ENCODE measurements around the gene WNK2.
A peak's percentile ranks its signal among the peaks of the same experiment; 100 is the strongest.

DNA sequence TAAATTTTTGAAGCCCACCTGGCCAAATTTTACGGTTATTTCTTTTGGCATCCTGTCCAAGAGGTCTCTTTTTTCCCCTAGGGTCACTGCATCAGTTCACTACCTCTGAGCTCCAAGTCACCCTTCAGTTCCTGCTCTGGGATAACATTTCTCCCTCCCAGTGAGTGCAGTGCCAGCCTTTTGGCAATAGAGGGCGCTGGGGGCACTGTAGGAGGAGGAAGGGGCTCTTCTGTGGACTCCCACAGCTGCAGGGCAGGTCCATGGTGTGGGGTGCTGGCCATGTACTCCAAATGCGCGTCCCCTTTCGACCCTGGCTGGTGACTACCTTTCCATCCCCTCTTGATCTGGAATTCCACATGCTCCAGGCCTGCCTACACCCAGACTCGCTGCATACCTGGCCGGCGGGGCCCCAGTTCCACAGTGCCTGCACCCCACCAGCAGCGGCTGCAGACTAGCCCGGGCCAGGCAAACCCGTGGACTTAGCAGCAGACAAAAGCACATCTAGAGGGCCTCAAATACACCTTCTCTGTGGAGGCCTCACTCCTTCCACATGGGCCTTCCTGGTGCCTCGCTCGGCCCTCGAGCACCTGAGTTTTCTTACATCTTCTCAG is 29.5 kb upstream of the WNK2 start:
- TF ChIP-seq, protein P1, sequence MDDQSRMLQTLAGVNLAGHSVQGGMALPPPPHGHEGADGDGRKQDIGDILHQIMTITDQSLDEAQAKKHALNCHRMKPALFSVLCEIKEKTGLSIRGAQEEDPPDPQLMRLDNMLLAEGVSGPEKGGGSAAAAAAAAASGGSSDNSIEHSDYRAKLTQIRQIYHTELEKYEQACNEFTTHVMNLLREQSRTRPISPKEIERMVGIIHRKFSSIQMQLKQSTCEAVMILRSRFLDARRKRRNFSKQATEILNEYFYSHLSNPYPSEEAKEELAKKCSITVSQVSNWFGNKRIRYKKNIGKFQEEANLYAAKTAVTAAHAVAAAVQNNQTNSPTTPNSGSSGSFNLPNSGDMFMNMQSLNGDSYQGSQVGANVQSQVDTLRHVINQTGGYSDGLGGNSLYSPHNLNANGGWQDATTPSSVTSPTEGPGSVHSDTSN (IDR thresholded peaks at IDR 0.05), result no peak
- TF ChIP-seq, protein P2, sequence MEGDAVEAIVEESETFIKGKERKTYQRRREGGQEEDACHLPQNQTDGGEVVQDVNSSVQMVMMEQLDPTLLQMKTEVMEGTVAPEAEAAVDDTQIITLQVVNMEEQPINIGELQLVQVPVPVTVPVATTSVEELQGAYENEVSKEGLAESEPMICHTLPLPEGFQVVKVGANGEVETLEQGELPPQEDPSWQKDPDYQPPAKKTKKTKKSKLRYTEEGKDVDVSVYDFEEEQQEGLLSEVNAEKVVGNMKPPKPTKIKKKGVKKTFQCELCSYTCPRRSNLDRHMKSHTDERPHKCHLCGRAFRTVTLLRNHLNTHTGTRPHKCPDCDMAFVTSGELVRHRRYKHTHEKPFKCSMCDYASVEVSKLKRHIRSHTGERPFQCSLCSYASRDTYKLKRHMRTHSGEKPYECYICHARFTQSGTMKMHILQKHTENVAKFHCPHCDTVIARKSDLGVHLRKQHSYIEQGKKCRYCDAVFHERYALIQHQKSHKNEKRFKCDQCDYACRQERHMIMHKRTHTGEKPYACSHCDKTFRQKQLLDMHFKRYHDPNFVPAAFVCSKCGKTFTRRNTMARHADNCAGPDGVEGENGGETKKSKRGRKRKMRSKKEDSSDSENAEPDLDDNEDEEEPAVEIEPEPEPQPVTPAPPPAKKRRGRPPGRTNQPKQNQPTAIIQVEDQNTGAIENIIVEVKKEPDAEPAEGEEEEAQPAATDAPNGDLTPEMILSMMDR (IDR thresholded peaks at IDR 0.05), result peak; percentile 46
- no peak for TF ChIP-seq EP300 (IDR thresholded peaks at IDR 0.05)
- TF ChIP-seq, protein P3, sequence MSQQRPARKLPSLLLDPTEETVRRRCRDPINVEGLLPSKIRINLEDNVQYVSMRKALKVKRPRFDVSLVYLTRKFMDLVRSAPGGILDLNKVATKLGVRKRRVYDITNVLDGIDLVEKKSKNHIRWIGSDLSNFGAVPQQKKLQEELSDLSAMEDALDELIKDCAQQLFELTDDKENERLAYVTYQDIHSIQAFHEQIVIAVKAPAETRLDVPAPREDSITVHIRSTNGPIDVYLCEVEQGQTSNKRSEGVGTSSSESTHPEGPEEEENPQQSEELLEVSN (IDR thresholded peaks at IDR 0.05; ENCODE audit: borderline replicate concordance, low read depth), result no peak
- no peak for TF ChIP-seq CHD2 (IDR thresholded peaks at IDR 0.05; ENCODE audit: low read length, partially characterized antibody)
- TF ChIP-seq, protein P4, sequence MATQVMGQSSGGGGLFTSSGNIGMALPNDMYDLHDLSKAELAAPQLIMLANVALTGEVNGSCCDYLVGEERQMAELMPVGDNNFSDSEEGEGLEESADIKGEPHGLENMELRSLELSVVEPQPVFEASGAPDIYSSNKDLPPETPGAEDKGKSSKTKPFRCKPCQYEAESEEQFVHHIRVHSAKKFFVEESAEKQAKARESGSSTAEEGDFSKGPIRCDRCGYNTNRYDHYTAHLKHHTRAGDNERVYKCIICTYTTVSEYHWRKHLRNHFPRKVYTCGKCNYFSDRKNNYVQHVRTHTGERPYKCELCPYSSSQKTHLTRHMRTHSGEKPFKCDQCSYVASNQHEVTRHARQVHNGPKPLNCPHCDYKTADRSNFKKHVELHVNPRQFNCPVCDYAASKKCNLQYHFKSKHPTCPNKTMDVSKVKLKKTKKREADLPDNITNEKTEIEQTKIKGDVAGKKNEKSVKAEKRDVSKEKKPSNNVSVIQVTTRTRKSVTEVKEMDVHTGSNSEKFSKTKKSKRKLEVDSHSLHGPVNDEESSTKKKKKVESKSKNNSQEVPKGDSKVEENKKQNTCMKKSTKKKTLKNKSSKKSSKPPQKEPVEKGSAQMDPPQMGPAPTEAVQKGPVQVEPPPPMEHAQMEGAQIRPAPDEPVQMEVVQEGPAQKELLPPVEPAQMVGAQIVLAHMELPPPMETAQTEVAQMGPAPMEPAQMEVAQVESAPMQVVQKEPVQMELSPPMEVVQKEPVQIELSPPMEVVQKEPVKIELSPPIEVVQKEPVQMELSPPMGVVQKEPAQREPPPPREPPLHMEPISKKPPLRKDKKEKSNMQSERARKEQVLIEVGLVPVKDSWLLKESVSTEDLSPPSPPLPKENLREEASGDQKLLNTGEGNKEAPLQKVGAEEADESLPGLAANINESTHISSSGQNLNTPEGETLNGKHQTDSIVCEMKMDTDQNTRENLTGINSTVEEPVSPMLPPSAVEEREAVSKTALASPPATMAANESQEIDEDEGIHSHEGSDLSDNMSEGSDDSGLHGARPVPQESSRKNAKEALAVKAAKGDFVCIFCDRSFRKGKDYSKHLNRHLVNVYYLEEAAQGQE (IDR thresholded peaks at IDR 0.05), result no peak
- TF ChIP-seq HDAC2 (IDR thresholded peaks at IDR 0.05), result no peak
- TF ChIP-seq, protein P5, sequence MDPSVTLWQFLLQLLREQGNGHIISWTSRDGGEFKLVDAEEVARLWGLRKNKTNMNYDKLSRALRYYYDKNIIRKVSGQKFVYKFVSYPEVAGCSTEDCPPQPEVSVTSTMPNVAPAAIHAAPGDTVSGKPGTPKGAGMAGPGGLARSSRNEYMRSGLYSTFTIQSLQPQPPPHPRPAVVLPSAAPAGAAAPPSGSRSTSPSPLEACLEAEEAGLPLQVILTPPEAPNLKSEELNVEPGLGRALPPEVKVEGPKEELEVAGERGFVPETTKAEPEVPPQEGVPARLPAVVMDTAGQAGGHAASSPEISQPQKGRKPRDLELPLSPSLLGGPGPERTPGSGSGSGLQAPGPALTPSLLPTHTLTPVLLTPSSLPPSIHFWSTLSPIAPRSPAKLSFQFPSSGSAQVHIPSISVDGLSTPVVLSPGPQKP (IDR thresholded peaks at IDR 0.05; ENCODE audit: low read depth, low read length), result no peak
